C4-2B (cell line): ENCODE measurements around the gene SMIM3.

ENCODE experiments used
- CTCF ChIP-seq: fragments of 450-650 bp; conservative IDR thresholded peaks from 2 replicates; pipeline ENCODE4 v1.5.1; 2017; ENCODE audit warnings: mild to moderate bottlenecking
- ZFX ChIP-seq: fragments of 450-650 bp; IDR thresholded peaks from 2 replicates; pipeline ENCODE4 v1.6.1; 2017

- TF ChIP-seq CTCF (no peak), ZFX (no peak)
These were observed 10.9 kb downstream of the SMIM3 start for GRCh38 chr5:150789450-150789849.
